Colonic mucosa (tissue), 4 donors: ENCODE data around the gene ELOVL5. TPM values are rescaled to one million over a fixed set of nuclear protein-coding genes. Genes with fewer than 3 reads are reported as not detected.

Experiments
- DNase-seq: peaks from one replicate; pipeline ENCODE4 v3.0.0-alpha.2; 2020
- H3K27ac ChIP-seq: fragments of 200-600 bp; one replicate; pipeline ENCODE4 v1.8.0; 2021
- H3K27me3 ChIP-seq: fragments of 200-600 bp; one replicate; pipeline ENCODE4 v1.8.0; 2021
- H3K36me3 ChIP-seq: fragments of 200-600 bp; one replicate; pipeline ENCODE4 v1.8.0; 2021
- H3K4me1 ChIP-seq: fragments of 200-600 bp; one replicate; pipeline ENCODE4 v1.8.0; 2021; ENCODE audit warnings: mild to moderate bottlenecking
- H3K4me3 ChIP-seq: fragments of 200-600 bp; one replicate; pipeline ENCODE4 v1.8.0; 2021
- H3K9ac ChIP-seq, 2 donors: one replicate each; pipeline ENCODE4 v1.7.0; 2013; ENCODE audit warnings: control low read depth in 2 of 2, low read depth in 2 of 2, low read length in 2 of 2
- H3K9me3 ChIP-seq: fragments of 200-600 bp; one replicate; pipeline ENCODE4 v1.8.0; 2021
- intact Hi-C: fragments of 100-400 bp; cut with DNase I; formaldehyde crosslinking; loops from one replicate; pipeline ENCODE4 v1.14.1; 2022
- total RNA-seq, 2 donors: library from RNA; stranded (reverse); fragmentation: NEBNext Ultra II Directional in 1 of 2; extraction: Animal tissue kit (Norgen Biotek cat#: 25700) in 1 of 2; gene quantifications; one replicate each; pipeline ENCODE4 v1.2.1, GENCODE V29; 2021
- TF ChIP-seq, protein P1 (sequence below): fragments of 200-600 bp; IDR thresholded peaks from one replicate; pipeline ENCODE4 v1.8.0; 2022; ENCODE audit warnings: antibody characterized with exemption, mild to moderate bottlenecking
- donor health status: healthy.
- donor health status: DM: no; HTN: no; CAD: no.
- donor health status: DM: no; HTN: no; CAD: no.

ELOVL5 gene
- total RNA-seq, 2 donors from 2014 or later, result 17.5 to 34.9 TPM

GRCh38 chr6:53240761-53241160 lies 108.0 kb downstream of the ELOVL5 start:
- intact Hi-C loops, result no loop called here
- no peaks in the 10 kb centered on the region for H3K27me3 ChIP-seq
- H3K9me3 ChIP-seq, result no peaks in the 10 kb centered on the region
- no peaks in the 10 kb centered on the region for H3K36me3 ChIP-seq
- H3K4me3 ChIP-seq, result no peak overlapping the region
- H3K4me1 ChIP-seq, result no peaks in the 10 kb centered on the region
- no peak overlapping the region for H3K27ac ChIP-seq
- no peak for DNase-seq
- TF ChIP-seq, protein P1, sequence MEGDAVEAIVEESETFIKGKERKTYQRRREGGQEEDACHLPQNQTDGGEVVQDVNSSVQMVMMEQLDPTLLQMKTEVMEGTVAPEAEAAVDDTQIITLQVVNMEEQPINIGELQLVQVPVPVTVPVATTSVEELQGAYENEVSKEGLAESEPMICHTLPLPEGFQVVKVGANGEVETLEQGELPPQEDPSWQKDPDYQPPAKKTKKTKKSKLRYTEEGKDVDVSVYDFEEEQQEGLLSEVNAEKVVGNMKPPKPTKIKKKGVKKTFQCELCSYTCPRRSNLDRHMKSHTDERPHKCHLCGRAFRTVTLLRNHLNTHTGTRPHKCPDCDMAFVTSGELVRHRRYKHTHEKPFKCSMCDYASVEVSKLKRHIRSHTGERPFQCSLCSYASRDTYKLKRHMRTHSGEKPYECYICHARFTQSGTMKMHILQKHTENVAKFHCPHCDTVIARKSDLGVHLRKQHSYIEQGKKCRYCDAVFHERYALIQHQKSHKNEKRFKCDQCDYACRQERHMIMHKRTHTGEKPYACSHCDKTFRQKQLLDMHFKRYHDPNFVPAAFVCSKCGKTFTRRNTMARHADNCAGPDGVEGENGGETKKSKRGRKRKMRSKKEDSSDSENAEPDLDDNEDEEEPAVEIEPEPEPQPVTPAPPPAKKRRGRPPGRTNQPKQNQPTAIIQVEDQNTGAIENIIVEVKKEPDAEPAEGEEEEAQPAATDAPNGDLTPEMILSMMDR, result no peak
- H3K9ac ChIP-seq, result no peak overlapping the region

DNA sequence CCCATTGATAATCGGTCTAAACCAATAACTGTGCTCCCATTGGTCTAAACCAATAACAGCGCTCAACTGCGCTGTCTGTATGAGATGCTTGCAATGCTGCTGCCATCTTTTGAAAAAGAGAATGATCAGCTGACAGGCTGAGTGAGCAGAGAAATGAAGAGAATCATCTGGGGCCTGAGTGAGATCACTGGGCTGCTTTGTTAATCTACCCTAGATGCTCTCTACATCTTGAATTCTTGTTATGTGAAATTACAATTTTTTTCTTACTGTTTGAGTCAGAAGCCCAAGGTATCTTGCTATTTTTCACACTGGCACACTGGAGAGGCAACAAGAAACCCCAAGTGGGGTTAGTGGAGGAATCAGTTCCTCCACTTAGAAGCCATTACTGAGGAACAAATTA lies 108.6 kb downstream of the ELOVL5 start:
- H3K27ac ChIP-seq, result no peak overlapping the region
- no peak overlapping the region for H3K9ac ChIP-seq
- intact Hi-C loops, result no loop called here
- no peaks in the 10 kb centered on the region for H3K27me3 ChIP-seq
- H3K9me3 ChIP-seq, result no peaks in the 10 kb centered on the region
- TF ChIP-seq, protein P1, result no peak
- no peak overlapping the region for H3K4me3 ChIP-seq
- H3K36me3 ChIP-seq, result no peaks in the 10 kb centered on the region
- DNase-seq, result no peak
- H3K4me1 ChIP-seq, result no peaks in the 10 kb centered on the region

GRCh38 chr6:53239526-53239925 lies 109.2 kb downstream of the ELOVL5 start:
- no peaks in the 10 kb centered on the region for H3K27me3 ChIP-seq

DNA sequence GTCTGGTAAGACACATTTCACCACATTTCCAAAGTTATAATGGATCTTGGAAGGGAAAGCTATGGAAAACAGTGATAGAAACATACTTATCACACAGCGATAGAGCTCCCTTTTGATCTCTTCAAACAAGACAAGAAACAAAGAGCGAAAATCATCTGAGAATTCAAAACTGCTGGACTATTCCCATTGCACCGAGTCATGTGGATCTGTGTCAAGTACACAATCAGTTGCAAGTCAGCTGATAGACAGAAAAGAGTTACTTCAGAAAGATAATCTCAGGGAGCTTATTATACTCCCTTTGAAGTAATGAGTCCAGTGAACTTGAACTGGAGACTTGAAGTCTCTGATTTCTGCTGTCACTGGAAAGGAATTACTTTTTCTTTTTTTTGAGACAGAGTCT lies 110.4 kb downstream of the ELOVL5 start:
- no peak for DNase-seq
- Histone ChIP-seq H3K9ac (no peak overlapping the region), H3K27ac (no peak overlapping the region), H3K4me1 (no peaks in the 10 kb centered on the region), H3K36me3 (no peaks in the 10 kb centered on the region), H3K27me3 (no peaks in the 10 kb centered on the region), H3K9me3 (no peaks in the 10 kb centered on the region), H3K4me3 (no peak overlapping the region)
- intact Hi-C loops, result no loop called here
- TF ChIP-seq, protein P1, result no peak

More at GRCh38 chr6:53239526-53239925, 109.2 kb downstream of the ELOVL5 start:
- intact Hi-C loops, result no loop called here
- H3K9me3 ChIP-seq, result no peaks in the 10 kb centered on the region
- H3K36me3 ChIP-seq, result no peaks in the 10 kb centered on the region
- DNase-seq, result no peak
- no peak overlapping the region for H3K4me3 ChIP-seq
- TF ChIP-seq, protein P1, result no peak
- H3K27ac ChIP-seq, result no peak overlapping the region
- H3K4me1 ChIP-seq, result no peaks in the 10 kb centered on the region
- H3K9ac ChIP-seq, result no peak overlapping the region

- no peaks in the 10 kb centered on the region for H3K4me1 ChIP-seq
- TF ChIP-seq, protein P1, result no peak
- no peaks in the 10 kb centered on the region for H3K9me3 ChIP-seq
- no peak overlapping the region for H3K9ac ChIP-seq
- H3K4me3 ChIP-seq, result no peak overlapping the region
- H3K27me3 ChIP-seq, result no peaks in the 10 kb centered on the region
- no peak for DNase-seq
- intact Hi-C loops, result no loop called here
- H3K27ac ChIP-seq, result no peak overlapping the region
- H3K36me3 ChIP-seq, result no peaks in the 10 kb centered on the region
These were observed 112.5 kb downstream of the ELOVL5 start for GRCh38 chr6:53236241-53236640.

- no peak for DNase-seq
- Histone ChIP-seq H3K36me3 (no peaks in the 10 kb centered on the region), H3K9me3 (no peaks in the 10 kb centered on the region), H3K4me1 (no peaks in the 10 kb centered on the region), H3K4me3 (no peak overlapping the region), H3K9ac (no peak overlapping the region), H3K27ac (no peak overlapping the region), H3K27me3 (no peaks in the 10 kb centered on the region)
- intact Hi-C loops, result no loop called here
- TF ChIP-seq, protein P1, result no peak
These were observed 113.2 kb downstream of the ELOVL5 start for GRCh38 chr6:53235508-53235907.
